Measurements from ENCODE around the gene MTMR6.

MTMR6 gene

GRCh38 chr13:25280396-25280795 is 6.9 kb downstream of the MTMR6 start:
- DNase-seq (ENCODE audit: low read depth, low spot score), result no peak

GRCh38 chr13:25276748-25277147 is 10.5 kb downstream of the MTMR6 start:
- no peak for DNase-seq (ENCODE audit: low read depth, low spot score)

GRCh38 chr13:25268561-25268960 is 18.7 kb downstream of the MTMR6 start:
- DNase-seq (ENCODE audit: low read depth, low spot score), result no peak

- no peak for DNase-seq (ENCODE audit: low read depth, low spot score)
Observed at GRCh38 chr13:25267715-25268114, 19.6 kb downstream of the MTMR6 start.

- no peak for DNase-seq (ENCODE audit: low read depth, low spot score)
Observed at GRCh38 chr13:25266706-25267105, 20.6 kb downstream of the MTMR6 start.

- no peak for DNase-seq (ENCODE audit: low read depth, low spot score)
Observed at GRCh38 chr13:25262261-25262660, 25.0 kb downstream of the MTMR6 start.

- DNase-seq (ENCODE audit: low read depth, low spot score), result no peak
Observed at GRCh38 chr13:25253702-25254101, 33.6 kb downstream of the MTMR6 start.

- DNase-seq (ENCODE audit: low read depth, low spot score), result no peak
Observed at GRCh38 chr13:25252752-25253151, 34.5 kb downstream of the MTMR6 start.

GRCh38 chr13:25252225-25252624 is 35.1 kb downstream of the MTMR6 start:
- DNase-seq (ENCODE audit: low read depth, low spot score), result no peak

GRCh38 chr13:25249001-25249543 is 38.2 kb downstream of the MTMR6 start:
- no peak for DNase-seq (ENCODE audit: low read depth, low spot score)

- DNase-seq (ENCODE audit: low read depth, low spot score), result no peak
Observed at GRCh38 chr13:25248071-25248470, 39.2 kb downstream of the MTMR6 start.

- DNase-seq (ENCODE audit: low read depth, low spot score), result no peak
Observed at GRCh38 chr13:25247360-25247759, 39.9 kb downstream of the MTMR6 start.

- DNase-seq (ENCODE audit: low read depth, low spot score), result no peak
Observed at GRCh38 chr13:25244123-25244522, 43.2 kb downstream of the MTMR6 start.

- no peak for DNase-seq (ENCODE audit: low read depth, low spot score)
Observed at GRCh38 chr13:25242956-25243355, 44.3 kb downstream of the MTMR6 start.

GRCh38 chr13:25241007-25241406 is 46.3 kb downstream of the MTMR6 start:
- DNase-seq (ENCODE audit: low read depth, low spot score), result no peak

GRCh38 chr13:25237083-25237482 is 50.2 kb downstream of the MTMR6 start:
- DNase-seq (ENCODE audit: low read depth, low spot score), result no peak

- DNase-seq (ENCODE audit: low read depth, low spot score), result no peak
Observed at GRCh38 chr13:25233861-25234260, 53.4 kb downstream of the MTMR6 start.

- no peak for DNase-seq (ENCODE audit: low read depth, low spot score)
Observed at GRCh38 chr13:25232937-25233515, 54.3 kb downstream of the MTMR6 start.

GRCh38 chr13:25231517-25231916 is 55.8 kb downstream of the MTMR6 start:
- DNase-seq (ENCODE audit: low read depth, low spot score), result no peak

GRCh38 chr13:25227690-25228089 is 59.6 kb downstream of the MTMR6 start:
- no peak for DNase-seq (ENCODE audit: low read depth, low spot score)

- no peak for DNase-seq (ENCODE audit: low read depth, low spot score)
Observed at GRCh38 chr13:25225970-25226369, 61.3 kb downstream of the MTMR6 start.

GRCh38 chr13:25224151-25224550 is 63.1 kb downstream of the MTMR6 start:
- no peak for DNase-seq (ENCODE audit: low read depth, low spot score)

- no peak for DNase-seq (ENCODE audit: low read depth, low spot score)
Observed at GRCh38 chr13:25222740-25223139, 64.5 kb downstream of the MTMR6 start.

- no peak for DNase-seq (ENCODE audit: low read depth, low spot score)
Observed at GRCh38 chr13:25218019-25218418, 69.3 kb downstream of the MTMR6 start.

Data from brain pericyte (primary cell).